SK-N-SH (cell line): ENCODE measurements around the gene RSPO4. TPM values are rescaled to one million over a fixed set of nuclear protein-coding genes. Genes with fewer than 3 reads are reported as not detected.

ENCODE experiments used
- CTCF ChIA-PET: fragments of 300-600, 350-600 bp; formaldehyde crosslinking; extraction: SDS; loops from one replicate; lab custom pipeline; 2021; lab: Yijun Ruan, JAX
- POLR2A ChIA-PET: fragments of 350-600 bp; sonication (Branson Sonifier 250); formaldehyde crosslinking; extraction: SDS; loops from one replicate; lab custom pipeline; 2020; ENCODE audit warnings: antibody characterized with exemption, inconsistent platforms; lab: Yijun Ruan, JAX
- DNase-seq: peaks from one replicate; pipeline ENCODE4 v3.0.0; 2012
- H2AFZ ChIP-seq: fragments of 200-600 bp; sonication (generic); 2 replicates; pipeline ENCODE4 v1.8.1; 2016; ENCODE audit warnings: antibody characterized with exemption, mild to moderate bottlenecking, low read depth
- H3F3A ChIP-seq: fragments of 200-600 bp; sonication (generic); replicated peaks from 2 replicates; pipeline ENCODE3; 2016; ENCODE audit warnings: antibody characterized with exemption, mild to moderate bottlenecking; ENCODE audit not compliant: insufficient read depth
- H3K27ac ChIP-seq, 2 experiments: fragments of 200-500 bp in 1 of 2; fragments of 200-600 bp in 1 of 2; sonication (Bioruptor generic) in 1 of 2; sonication (generic), shearing (Covaris generic) in 1 of 2; 2 replicates each; pipeline versions ENCODE4 v1.5.1 to v1.6.1; 2014 to 2016; ENCODE audit warnings: low read depth in 2 of 2, inconsistent platforms in 1 of 2, low read length in 1 of 2, mild to moderate bottlenecking in 1 of 2, mixed read lengths in 1 of 2
- H3K27me3 ChIP-seq: fragments of 200-600 bp; sonication (generic), shearing (Covaris generic); 2 replicates; pipeline ENCODE4 v1.6.1; 2016; ENCODE audit warnings: mixed run types; ENCODE audit not compliant: insufficient read depth
- H3K36me3 ChIP-seq, 2 experiments: fragments of 200-500 bp in 1 of 2; fragments of 200-600 bp in 1 of 2; sonication (Bioruptor generic) in 1 of 2; sonication (generic) in 1 of 2; replicated peaks in 1 of 2; 2 replicates each; pipeline versions ENCODE3 to v1.5.1; 2014 to 2016; ENCODE audit warnings: low read length in 1 of 2, mild to moderate bottlenecking in 1 of 2; ENCODE audit not compliant: insufficient read depth in 2 of 2, control insufficient read depth in 1 of 2
- H3K4me1 ChIP-seq, 2 experiments: fragments of 200-500 bp in 1 of 2; fragments of 200-600 bp in 1 of 2; sonication (Bioruptor generic) in 1 of 2; sonication (generic), shearing (Covaris generic) in 1 of 2; 2 replicates each; pipeline versions ENCODE4 v1.5.1 to v1.6.1; 2014 to 2016; ENCODE audit warnings: low read depth in 1 of 2, low read length in 1 of 2, mixed run types in 1 of 2; ENCODE audit not compliant: insufficient read depth in 2 of 2, control insufficient read depth in 1 of 2
- H3K4me2 ChIP-seq: fragments of 200-600 bp; sonication (generic), shearing (Covaris generic); 2 replicates; pipeline ENCODE4 v1.6.1; 2017; ENCODE audit warnings: mixed run types
- H3K4me3 ChIP-seq, 2 experiments: fragments of 200-500 bp in 1 of 2; fragments of 200-600 bp in 1 of 2; sonication (Bioruptor generic) in 1 of 2; sonication (generic), shearing (Covaris generic) in 1 of 2; 2 replicates each; pipeline versions ENCODE4 v1.5.1 to v1.8.1; 2014 to 2016; ENCODE audit warnings: low read depth in 2 of 2, inconsistent platforms in 1 of 2, low read length in 1 of 2, mild to moderate bottlenecking in 1 of 2, mixed read lengths in 1 of 2, moderate library complexity in 1 of 2
- H3K79me2 ChIP-seq: fragments of 200-600 bp; sonication (generic); 2 replicates; pipeline ENCODE4 v1.8.1; 2017; ENCODE audit warnings: mild to moderate bottlenecking; ENCODE audit not compliant: insufficient read depth
- H3K9ac ChIP-seq: fragments of 200-600 bp; sonication (generic); 2 replicates; pipeline ENCODE4 v1.6.1; 2017; ENCODE audit warnings: mixed run types
- H3K9me2 ChIP-seq: fragments of 200-600 bp; sonication (generic); 2 replicates; pipeline ENCODE4 v1.6.1; 2017; ENCODE audit warnings: mixed run types
- H3K9me3 ChIP-seq: fragments of 200-600 bp; sonication (generic); 2 replicates; pipeline ENCODE4 v1.6.1; 2017; ENCODE audit warnings: mixed run types, mild to moderate bottlenecking, moderate library complexity
- H4K20me1 ChIP-seq: fragments of 200-600 bp; sonication (generic); 2 replicates; pipeline ENCODE4 v1.6.1; 2017; ENCODE audit warnings: mild to moderate bottlenecking, mixed run types; ENCODE audit not compliant: insufficient read depth
- CHD2 ChIP-seq: fragments of 150-350 bp; IDR thresholded peaks from 2 replicates; pipeline ENCODE4 v1.6.1; 2018; ENCODE audit warnings: low read length; ENCODE audit not compliant: partially characterized antibody
- CTCF ChIP-seq: fragments of 200-600 bp; sonication (generic); IDR thresholded peaks from 2 replicates; pipeline ENCODE4 v1.6.1; 2017; ENCODE audit warnings: antibody characterized with exemption, mild to moderate bottlenecking, moderate library complexity
- ELF1 ChIP-seq: IDR thresholded peaks from 2 replicates; pipeline ENCODE4 v1.4.0; 2012
- EP300 ChIP-seq, 2 experiments: IDR thresholded peaks; 2 replicates each; pipeline versions ENCODE4 v1.4.0 to v1.6.1; 2012; ENCODE audit warnings: borderline replicate concordance in 1 of 2, low read depth in 1 of 2, low read length in 1 of 2
- MAX ChIP-seq: IDR thresholded peaks from 2 replicates; pipeline ENCODE4 v1.4.0; 2012; ENCODE audit warnings: low read depth
- MXI1 ChIP-seq: IDR thresholded peaks from 2 replicates; pipeline ENCODE4 v1.6.1; 2012; ENCODE audit warnings: mild to moderate bottlenecking, low read depth, low read length, improper control_type of control experiment
- NRF1 ChIP-seq: IDR thresholded peaks from 2 replicates; pipeline ENCODE4 v1.6.1; 2012; ENCODE audit warnings: low read depth, mild to moderate bottlenecking, low read length
- PBX3 ChIP-seq: IDR thresholded peaks from 2 replicates; pipeline ENCODE4; 2012
- POLR2AphosphoS5 ChIP-seq: IDR thresholded peaks from 2 replicates; pipeline ENCODE4 v1.6.1; 2012; ENCODE audit warnings: low read depth, low read length
- RXRA ChIP-seq: IDR thresholded peaks from 2 replicates; pipeline ENCODE4 v1.4.0; 2012; ENCODE audit warnings: low read depth, mild to moderate bottlenecking, borderline replicate concordance
- SIN3A ChIP-seq: IDR thresholded peaks from 2 replicates; pipeline ENCODE4 v1.6.1; 2012; ENCODE audit warnings: low read depth, mild to moderate bottlenecking, low read length, moderate library complexity, borderline replicate concordance
- TAF1 ChIP-seq: IDR thresholded peaks from 2 replicates; pipeline ENCODE4 v1.6.1; 2012; ENCODE audit warnings: low read depth, mild to moderate bottlenecking, low read length, moderate library complexity, borderline replicate concordance
- TCF12 ChIP-seq: IDR thresholded peaks from 2 replicates; pipeline ENCODE4 v1.4.0; 2012
- TEAD4 ChIP-seq: IDR thresholded peaks from 2 replicates; pipeline ENCODE4 v1.4.0; 2012; ENCODE audit warnings: mild to moderate bottlenecking, borderline replicate concordance; ENCODE audit not compliant: insufficient read depth
- YY1 ChIP-seq: IDR thresholded peaks from 2 replicates; pipeline ENCODE4 v1.4.0; 2012; ENCODE audit warnings: low read depth, mild to moderate bottlenecking
- WGBS: methylation state at CpG from one replicate; pipeline ENCODE4 v1.1.6; 2017; ENCODE audit warnings: low lambda C conversion rate; 5-methylcytosine and 5-hydroxymethylcytosine counted together
- polyA plus RNA-seq, 3 experiments: library from polyadenylated mRNA; depleted of rRNA; stranded (reverse); fragments of >200 nt; gene quantifications; 2 replicates each; pipeline ENCODE4 v1.2.3, GENCODE V29; 2012
- TF ChIP-seq, protein P1 (sequence below): IDR thresholded peaks from 2 replicates; pipeline ENCODE4 v1.4.0; 2012; ENCODE audit warnings: low read depth, borderline replicate concordance

The RSPO4 gene
- polyA plus RNA-seq, 1 of the 3 experiments (the other 2 are of a cell fraction), result not detected

DNA sequence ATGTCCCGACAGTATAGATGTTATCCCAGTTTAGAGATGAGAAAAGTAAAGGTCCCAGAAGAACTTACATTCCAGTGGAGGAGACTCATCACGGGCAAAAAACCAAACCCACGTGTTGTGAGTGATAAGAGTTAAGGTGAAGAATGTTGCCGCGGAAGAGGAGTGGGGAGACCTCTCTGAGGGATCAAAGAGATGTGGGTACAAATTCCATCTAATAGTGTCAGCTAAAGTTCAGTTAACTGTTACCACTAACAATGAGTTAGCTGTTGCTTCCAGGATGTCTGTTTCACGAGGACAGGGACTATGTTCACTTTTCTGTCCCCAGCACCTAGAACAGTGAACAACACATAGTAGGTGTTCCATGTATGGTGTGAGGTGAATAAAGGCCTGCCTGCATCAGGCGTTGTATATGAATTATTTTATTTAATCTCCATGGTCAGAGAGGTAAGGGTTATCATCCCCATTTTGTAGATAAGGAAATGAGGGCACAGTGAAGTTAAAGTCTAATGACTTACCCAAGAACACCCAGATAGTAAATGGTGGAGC, 39.8 kb upstream of the RSPO4 start:
- no peak for TF ChIP-seq NRF1
- TF ChIP-seq TAF1, result no peak
- TF ChIP-seq, protein P1, sequence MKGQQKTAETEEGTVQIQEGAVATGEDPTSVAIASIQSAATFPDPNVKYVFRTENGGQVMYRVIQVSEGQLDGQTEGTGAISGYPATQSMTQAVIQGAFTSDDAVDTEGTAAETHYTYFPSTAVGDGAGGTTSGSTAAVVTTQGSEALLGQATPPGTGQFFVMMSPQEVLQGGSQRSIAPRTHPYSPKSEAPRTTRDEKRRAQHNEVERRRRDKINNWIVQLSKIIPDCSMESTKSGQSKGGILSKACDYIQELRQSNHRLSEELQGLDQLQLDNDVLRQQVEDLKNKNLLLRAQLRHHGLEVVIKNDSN, result no peak
- TF ChIP-seq TCF12, result no peak
- no peak for TF ChIP-seq ELF1
- TF ChIP-seq CHD2, result no peak
- no peak for TF ChIP-seq EP300 (IDR thresholded peaks at IDR 0.05; ENCODE audit: borderline replicate concordance in 1 of 2, low read depth in 1 of 2, low read length in 1 of 2)
- no peak for TF ChIP-seq POLR2AphosphoS5
- TF ChIP-seq PBX3, result no peak
- no peak for TF ChIP-seq MAX
- TF ChIP-seq TEAD4, result no peak
- TF ChIP-seq RXRA, result no peak
- TF ChIP-seq SIN3A, result no peak
- TF ChIP-seq CTCF, result no peak
- no peak for TF ChIP-seq YY1
- no peak for TF ChIP-seq MXI1

More for the DNA sequence above, 39.8 kb upstream of the RSPO4 start:
- ChIA-PET CTCF (interaction anchor here (1.5 kb wide), 1 partner anchor 172 kb away, joined by 3 read pairs; no protein-coding TSS in a partner anchor), POLR2A (no interaction called here)
- no peaks in the 10 kb centered on the region for H3F3A ChIP-seq
- H3K79me2 ChIP-seq, result no peaks in the 10 kb centered on the region
- no peak overlapping the region for H3K4me2 ChIP-seq
- no peak overlapping the region for H3K9ac ChIP-seq
- 33% methylated on average over 7 of the region's 7 CpGs for WGBS
- no peaks in the 10 kb centered on the region for H3K36me3 ChIP-seq
- H3K9me3 ChIP-seq, result no peaks in the 10 kb centered on the region
- H3K4me1 ChIP-seq, result no peaks in the 10 kb centered on the region
- H4K20me1 ChIP-seq, result no peaks in the 10 kb centered on the region
- no peak overlapping the region for H3K27ac ChIP-seq
- no peak for DNase-seq
- no peaks in the 10 kb centered on the region for H3K27me3 ChIP-seq
- H3K4me3 ChIP-seq, result no peak overlapping the region
- H2AFZ ChIP-seq, result no peak overlapping the region
- no peaks in the 10 kb centered on the region for H3K9me2 ChIP-seq
